Measurements from ENCODE around the gene FARP1. TPM values are rescaled to one million over a fixed set of nuclear protein-coding genes. Genes with fewer than 3 reads are reported as not detected.

Gene FARP1
- polyA plus RNA-seq, 1 of the 3 experiments (the other 2 are of a cell fraction): 12.0 TPM

DNA sequence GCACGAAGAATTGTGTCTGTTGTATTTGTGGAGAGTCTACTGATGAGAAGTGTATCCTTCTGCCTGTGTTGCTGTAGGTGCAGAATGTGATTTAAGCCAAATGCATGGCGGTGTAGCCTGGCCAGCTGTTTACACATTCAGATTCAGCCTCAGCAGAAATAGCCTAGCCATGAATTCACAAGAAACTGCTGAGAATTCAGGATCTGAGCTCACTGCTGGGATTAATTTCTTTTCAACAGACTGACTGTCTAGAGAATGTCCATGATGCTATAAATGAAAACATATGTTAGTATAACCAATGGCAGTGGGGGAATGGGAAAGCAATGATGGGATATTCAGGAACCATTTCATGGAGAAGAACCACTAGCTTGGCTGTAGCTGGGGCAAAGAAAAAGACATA is 111.6 kb downstream of the FARP1 start (continued):
- TF ChIP-seq NFIC (IDR thresholded peaks at IDR 0.05; ENCODE audit: borderline replicate concordance) (no peak), TEAD4 (IDR thresholded peaks at IDR 0.05; ENCODE audit: borderline replicate concordance, insufficient read depth) (no peak), RCOR1 (IDR thresholded peaks at IDR 0.05; ENCODE audit: low read length) (no peak), SMC3 (IDR thresholded peaks at IDR 0.05; ENCODE audit: low read depth, low read length) (no peak), POLR2AphosphoS5 (IDR thresholded peaks at IDR 0.05; ENCODE audit: low read depth, low read length) (peak; percentile 65), SIN3A (IDR thresholded peaks at IDR 0.05; ENCODE audit: borderline replicate concordance, low read depth, low read length) (no peak), TAF1 (IDR thresholded peaks at IDR 0.05; ENCODE audit: borderline replicate concordance, low read depth, low read length) (no peak)
- TF ChIP-seq, protein P1, sequence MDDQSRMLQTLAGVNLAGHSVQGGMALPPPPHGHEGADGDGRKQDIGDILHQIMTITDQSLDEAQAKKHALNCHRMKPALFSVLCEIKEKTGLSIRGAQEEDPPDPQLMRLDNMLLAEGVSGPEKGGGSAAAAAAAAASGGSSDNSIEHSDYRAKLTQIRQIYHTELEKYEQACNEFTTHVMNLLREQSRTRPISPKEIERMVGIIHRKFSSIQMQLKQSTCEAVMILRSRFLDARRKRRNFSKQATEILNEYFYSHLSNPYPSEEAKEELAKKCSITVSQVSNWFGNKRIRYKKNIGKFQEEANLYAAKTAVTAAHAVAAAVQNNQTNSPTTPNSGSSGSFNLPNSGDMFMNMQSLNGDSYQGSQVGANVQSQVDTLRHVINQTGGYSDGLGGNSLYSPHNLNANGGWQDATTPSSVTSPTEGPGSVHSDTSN (IDR thresholded peaks at IDR 0.05): peak; percentile 17; the same call in 1 of the 2 replicates

DNA sequence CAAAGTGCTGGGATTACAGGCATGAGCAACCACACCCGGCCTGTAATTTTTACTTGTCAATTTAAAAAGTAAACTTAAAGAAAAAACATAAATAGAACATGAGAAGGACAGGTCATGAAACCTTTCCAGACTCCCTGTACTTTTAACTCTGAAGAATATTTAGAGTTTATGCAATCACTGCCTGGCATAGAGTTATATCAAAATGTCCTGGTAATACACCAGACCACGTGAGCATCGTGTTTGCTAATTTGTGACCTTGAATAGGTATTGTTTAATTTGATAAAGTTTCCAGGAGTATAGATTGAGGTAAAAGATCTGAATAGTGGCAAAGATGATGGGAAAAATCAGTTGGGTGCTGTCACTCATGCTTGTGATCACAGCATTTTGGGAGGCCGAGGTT is 115.3 kb downstream of the FARP1 start:
- Histone ChIP-seq H4K20me1 (ENCODE audit: insufficient read depth) (no peaks in the 10 kb centered on the region), H3K27ac (ENCODE audit: low read depth in 2 of 2, low read length in 1 of 2) (no peak overlapping the region), H3K9ac (no peak overlapping the region), H3F3A (replicated peaks; ENCODE audit: insufficient read depth) (peaks cover 13% of the 10 kb centered on the region), H3K4me2 (no peak overlapping the region), H3K9me2 (no peaks in the 10 kb centered on the region), H3K36me3 (replicated peaks in 1 of 2; ENCODE audit: control insufficient read depth in 1 of 2, insufficient read depth in 2 of 2, low read length in 1 of 2) (no peaks in the 10 kb centered on the region), H3K4me1 (ENCODE audit: control insufficient read depth in 1 of 2, insufficient read depth in 2 of 2, low read depth in 1 of 2, low read length in 1 of 2) (peaks cover 24 to 26% of the 10 kb centered on the region in 2 experiments), H3K27me3 (ENCODE audit: insufficient read depth) (no peaks in the 10 kb centered on the region), H3K9me3 (no peaks in the 10 kb centered on the region), H3K79me2 (ENCODE audit: insufficient read depth) (peaks cover 34% of the 10 kb centered on the region), H3K4me3 (ENCODE audit: low read depth in 2 of 2, low read length in 1 of 2) (no peak overlapping the region), H2AFZ (ENCODE audit: low read depth) (no peak overlapping the region)
- CTCF ChIA-PET: no interaction called here
- 94% methylated on average over 4 of the region's 4 CpGs for WGBS (ENCODE audit: low lambda C conversion rate)
- DNase-seq: no peak
- POLR2A ChIA-PET: no interaction called here
- no peak for TF ChIP-seq RXRA (IDR thresholded peaks at IDR 0.05; ENCODE audit: borderline replicate concordance, low read depth)
- TF ChIP-seq, protein P2, sequence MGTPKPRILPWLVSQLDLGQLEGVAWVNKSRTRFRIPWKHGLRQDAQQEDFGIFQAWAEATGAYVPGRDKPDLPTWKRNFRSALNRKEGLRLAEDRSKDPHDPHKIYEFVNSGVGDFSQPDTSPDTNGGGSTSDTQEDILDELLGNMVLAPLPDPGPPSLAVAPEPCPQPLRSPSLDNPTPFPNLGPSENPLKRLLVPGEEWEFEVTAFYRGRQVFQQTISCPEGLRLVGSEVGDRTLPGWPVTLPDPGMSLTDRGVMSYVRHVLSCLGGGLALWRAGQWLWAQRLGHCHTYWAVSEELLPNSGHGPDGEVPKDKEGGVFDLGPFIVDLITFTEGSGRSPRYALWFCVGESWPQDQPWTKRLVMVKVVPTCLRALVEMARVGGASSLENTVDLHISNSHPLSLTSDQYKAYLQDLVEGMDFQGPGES (IDR thresholded peaks at IDR 0.05; ENCODE audit: low read depth, low read length): no peak
- no peak for TF ChIP-seq MXI1 (IDR thresholded peaks at IDR 0.05; ENCODE audit: low read depth, low read length)
- TF ChIP-seq, protein P3, sequence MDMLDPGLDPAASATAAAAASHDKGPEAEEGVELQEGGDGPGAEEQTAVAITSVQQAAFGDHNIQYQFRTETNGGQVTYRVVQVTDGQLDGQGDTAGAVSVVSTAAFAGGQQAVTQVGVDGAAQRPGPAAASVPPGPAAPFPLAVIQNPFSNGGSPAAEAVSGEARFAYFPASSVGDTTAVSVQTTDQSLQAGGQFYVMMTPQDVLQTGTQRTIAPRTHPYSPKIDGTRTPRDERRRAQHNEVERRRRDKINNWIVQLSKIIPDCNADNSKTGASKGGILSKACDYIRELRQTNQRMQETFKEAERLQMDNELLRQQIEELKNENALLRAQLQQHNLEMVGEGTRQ (IDR thresholded peaks at IDR 0.05; ENCODE audit: borderline replicate concordance, low read depth, low read length): no peak
- no peak for TF ChIP-seq POLR2AphosphoS5 (IDR thresholded peaks at IDR 0.05; ENCODE audit: low read depth, low read length)
- TF ChIP-seq, protein P1 (IDR thresholded peaks at IDR 0.05): no peak
- TF ChIP-seq CHD2 (IDR thresholded peaks at IDR 0.05; ENCODE audit: low read length, partially characterized antibody): no peak
- TF ChIP-seq YY1 (IDR thresholded peaks at IDR 0.05; ENCODE audit: low read depth): no peak
- TF ChIP-seq, protein P4, sequence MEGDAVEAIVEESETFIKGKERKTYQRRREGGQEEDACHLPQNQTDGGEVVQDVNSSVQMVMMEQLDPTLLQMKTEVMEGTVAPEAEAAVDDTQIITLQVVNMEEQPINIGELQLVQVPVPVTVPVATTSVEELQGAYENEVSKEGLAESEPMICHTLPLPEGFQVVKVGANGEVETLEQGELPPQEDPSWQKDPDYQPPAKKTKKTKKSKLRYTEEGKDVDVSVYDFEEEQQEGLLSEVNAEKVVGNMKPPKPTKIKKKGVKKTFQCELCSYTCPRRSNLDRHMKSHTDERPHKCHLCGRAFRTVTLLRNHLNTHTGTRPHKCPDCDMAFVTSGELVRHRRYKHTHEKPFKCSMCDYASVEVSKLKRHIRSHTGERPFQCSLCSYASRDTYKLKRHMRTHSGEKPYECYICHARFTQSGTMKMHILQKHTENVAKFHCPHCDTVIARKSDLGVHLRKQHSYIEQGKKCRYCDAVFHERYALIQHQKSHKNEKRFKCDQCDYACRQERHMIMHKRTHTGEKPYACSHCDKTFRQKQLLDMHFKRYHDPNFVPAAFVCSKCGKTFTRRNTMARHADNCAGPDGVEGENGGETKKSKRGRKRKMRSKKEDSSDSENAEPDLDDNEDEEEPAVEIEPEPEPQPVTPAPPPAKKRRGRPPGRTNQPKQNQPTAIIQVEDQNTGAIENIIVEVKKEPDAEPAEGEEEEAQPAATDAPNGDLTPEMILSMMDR (IDR thresholded peaks at IDR 0.05): no peak
- TF ChIP-seq RAD21 (IDR thresholded peaks at IDR 0.05; ENCODE audit: low read length): no peak
- no peak for TF ChIP-seq TEAD4 (IDR thresholded peaks at IDR 0.05; ENCODE audit: borderline replicate concordance, insufficient read depth)
- TF ChIP-seq, protein P5, sequence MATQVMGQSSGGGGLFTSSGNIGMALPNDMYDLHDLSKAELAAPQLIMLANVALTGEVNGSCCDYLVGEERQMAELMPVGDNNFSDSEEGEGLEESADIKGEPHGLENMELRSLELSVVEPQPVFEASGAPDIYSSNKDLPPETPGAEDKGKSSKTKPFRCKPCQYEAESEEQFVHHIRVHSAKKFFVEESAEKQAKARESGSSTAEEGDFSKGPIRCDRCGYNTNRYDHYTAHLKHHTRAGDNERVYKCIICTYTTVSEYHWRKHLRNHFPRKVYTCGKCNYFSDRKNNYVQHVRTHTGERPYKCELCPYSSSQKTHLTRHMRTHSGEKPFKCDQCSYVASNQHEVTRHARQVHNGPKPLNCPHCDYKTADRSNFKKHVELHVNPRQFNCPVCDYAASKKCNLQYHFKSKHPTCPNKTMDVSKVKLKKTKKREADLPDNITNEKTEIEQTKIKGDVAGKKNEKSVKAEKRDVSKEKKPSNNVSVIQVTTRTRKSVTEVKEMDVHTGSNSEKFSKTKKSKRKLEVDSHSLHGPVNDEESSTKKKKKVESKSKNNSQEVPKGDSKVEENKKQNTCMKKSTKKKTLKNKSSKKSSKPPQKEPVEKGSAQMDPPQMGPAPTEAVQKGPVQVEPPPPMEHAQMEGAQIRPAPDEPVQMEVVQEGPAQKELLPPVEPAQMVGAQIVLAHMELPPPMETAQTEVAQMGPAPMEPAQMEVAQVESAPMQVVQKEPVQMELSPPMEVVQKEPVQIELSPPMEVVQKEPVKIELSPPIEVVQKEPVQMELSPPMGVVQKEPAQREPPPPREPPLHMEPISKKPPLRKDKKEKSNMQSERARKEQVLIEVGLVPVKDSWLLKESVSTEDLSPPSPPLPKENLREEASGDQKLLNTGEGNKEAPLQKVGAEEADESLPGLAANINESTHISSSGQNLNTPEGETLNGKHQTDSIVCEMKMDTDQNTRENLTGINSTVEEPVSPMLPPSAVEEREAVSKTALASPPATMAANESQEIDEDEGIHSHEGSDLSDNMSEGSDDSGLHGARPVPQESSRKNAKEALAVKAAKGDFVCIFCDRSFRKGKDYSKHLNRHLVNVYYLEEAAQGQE (IDR thresholded peaks at IDR 0.05; ENCODE audit: low read depth, low read length): no peak
- no peak for TF ChIP-seq MEF2A (IDR thresholded peaks at IDR 0.05; ENCODE audit: borderline replicate concordance, low read depth)
- TF ChIP-seq NRF1 (IDR thresholded peaks at IDR 0.05; ENCODE audit: low read depth, low read length): no peak
